HCT116 (cell line): ENCODE data around the gene NACC2. TPM values are rescaled to one million over a fixed set of nuclear protein-coding genes. Genes with fewer than 3 reads are reported as not detected.

Experiments
- ATAC-seq: fragments of 200-7000 bp; cut with Tn5 transposase; 2 replicates; pipeline ENCODE4 v1.9.1; 2020; ENCODE audit warnings: mild to moderate bottlenecking, moderate library complexity
- BruUV-seq: library from RNA; stranded (reverse); fragments of 400-500 nt; replicated peaks from 2 replicates; lab custom pipeline; 2021; lab: Mats Ljungman, UMichigan
- CTCF ChIA-PET: fragments of 300-600 bp; sonication (Branson Sonifier 250); formaldehyde crosslinking; loops from one replicate; lab custom pipeline; 2021; ENCODE audit warnings: antibody characterized with exemption; lab: Charles Lee
- POLR2A ChIA-PET: fragments of 300-600, 350-600 bp; sonication (Branson Sonifier 250); formaldehyde crosslinking; loops from one replicate; lab custom pipeline; 2021; ENCODE audit warnings: antibody characterized with exemption; lab: Charles Lee
- RAD21 ChIA-PET, 2 experiments: fragments of 300-600 bp; sonication (Branson Sonifier 250); formaldehyde crosslinking; loops; one replicate each; lab custom pipeline; 2023; ENCODE audit warnings: low total read pairs in 2 of 2; ENCODE audit not compliant: uncharacterized antibody in 2 of 2, unreplicated experiment in 2 of 2, low non-redundant PET in 1 of 2; lab: Charles Lee
- DNase-seq: peaks from one replicate; pipeline ENCODE4 v3.0.0-alpha.2; 2010; ENCODE audit warnings: low read depth, low spot score
- H2AFZ ChIP-seq: fragments of 200-600 bp; shearing (Covaris generic), sonication (generic); 2 replicates; pipeline ENCODE4 v1.6.1; 2017; ENCODE audit warnings: low read depth, mixed run types, mixed read lengths, antibody characterized with exemption, low read length; ENCODE audit not compliant: poor library complexity, severe bottlenecking
- H3K27ac ChIP-seq: 2 replicates; pipeline ENCODE4 v1.5.1; 2012; ENCODE audit warnings: low read depth, low read length
- H3K27me3 ChIP-seq: fragments of 200-600 bp; sonication (generic); 2 replicates; pipeline ENCODE4 v1.6.1; 2016; ENCODE audit warnings: mixed run types, low read length, mixed read lengths; ENCODE audit not compliant: insufficient read depth
- H3K36me3 ChIP-seq, 2 experiments: fragments of 200-500 bp in 1 of 2; fragments of 200-600 bp in 1 of 2; sonication (Bioruptor generic) in 1 of 2; sonication (generic) in 1 of 2; 2 replicates each; pipeline versions ENCODE4 v1.5.1 to v1.6.1; 2014 to 2016; ENCODE audit warnings: low read length in 2 of 2, inconsistent platforms in 1 of 2, mixed read lengths in 1 of 2, mixed run types in 1 of 2; ENCODE audit not compliant: insufficient read depth in 2 of 2, control insufficient read depth in 1 of 2
- H3K4me1 ChIP-seq, 2 experiments: fragments of 200-600 bp in 1 of 2; sonication (generic) in 1 of 2; 2 replicates each; pipeline versions ENCODE4 v1.5.1 to v1.6.1; 2012 to 2017; ENCODE audit warnings: low read length in 2 of 2, inconsistent platforms in 1 of 2, mild to moderate bottlenecking in 1 of 2, mixed read lengths in 1 of 2, mixed run types in 1 of 2, moderate library complexity in 1 of 2; ENCODE audit not compliant: insufficient read depth in 2 of 2, control insufficient read depth in 1 of 2
- H3K4me2 ChIP-seq: fragments of 200-600 bp; sonication (generic); 2 replicates; pipeline ENCODE4 v1.6.1; 2017; ENCODE audit warnings: mixed run types, low read length, mixed read lengths
- H3K4me3 ChIP-seq, 2 experiments: fragments of 200-600 bp in 1 of 2; sonication (generic) in 1 of 2; replicated peaks in 1 of 2; 2 replicates each; pipeline ENCODE4 v1.5.1; 2011 to 2016; ENCODE audit warnings: low read length in 2 of 2, control low read depth in 1 of 2, low read depth in 1 of 2, mild to moderate bottlenecking in 1 of 2, mixed read lengths in 1 of 2, mixed run types in 1 of 2
- H3K79me2 ChIP-seq: fragments of 200-600 bp; sonication (generic); 2 replicates; pipeline ENCODE4 v1.6.1; 2017; ENCODE audit warnings: mild to moderate bottlenecking, mixed run types, low read length, moderate library complexity, mixed read lengths; ENCODE audit not compliant: insufficient read depth
- H3K9ac ChIP-seq: fragments of 200-600 bp; sonication (generic); 2 replicates; pipeline ENCODE4 v1.6.1; 2016; ENCODE audit warnings: low read length, mixed read lengths
- H3K9me2 ChIP-seq: fragments of 200-600 bp; sonication (generic), shearing (Covaris generic); 2 replicates; pipeline ENCODE4 v1.6.1; 2017; ENCODE audit warnings: mixed run types, mild to moderate bottlenecking, moderate library complexity; ENCODE audit not compliant: insufficient read depth
- H3K9me3 ChIP-seq, 2 experiments: fragments of 200-500 bp in 1 of 2; fragments of 200-600 bp in 1 of 2; sonication (Bioruptor generic) in 1 of 2; sonication (generic) in 1 of 2; 2 replicates each; pipeline ENCODE4 v1.6.1; 2014 to 2017; ENCODE audit warnings: low read length in 2 of 2, mixed read lengths in 2 of 2, inconsistent platforms in 1 of 2, low read depth in 1 of 2, mild to moderate bottlenecking in 1 of 2, mixed run types in 1 of 2, moderate library complexity in 1 of 2; ENCODE audit not compliant: control insufficient read depth in 1 of 2, insufficient read depth in 1 of 2
- H4K20me1 ChIP-seq: fragments of 200-600 bp; sonication (generic), shearing (Covaris generic); 2 replicates; pipeline ENCODE4 v1.6.1; 2017; ENCODE audit warnings: mixed run types, mild to moderate bottlenecking, moderate library complexity; ENCODE audit not compliant: insufficient read depth
- ELF1 ChIP-seq: IDR thresholded peaks from 2 replicates; pipeline ENCODE4 v1.6.1; 2012; ENCODE audit warnings: low read depth, borderline replicate concordance
- EZH2 ChIP-seq: fragments of 200-600 bp; sonication (generic); IDR thresholded peaks from 2 replicates; pipeline ENCODE4 v1.6.1; 2017; ENCODE audit warnings: antibody characterized with exemption, mixed run types
- FOSL1 ChIP-seq: IDR thresholded peaks from 2 replicates; pipeline ENCODE4 v1.6.1; 2012; ENCODE audit warnings: low read depth
- POLR2AphosphoS5 ChIP-seq: IDR thresholded peaks from 2 replicates; pipeline ENCODE4 v1.6.1; 2011; ENCODE audit warnings: mild to moderate bottlenecking, low read depth, low read length, moderate library complexity
- RAD21 ChIP-seq: IDR thresholded peaks from 2 replicates; pipeline ENCODE4 v1.6.1; 2012; ENCODE audit warnings: low read depth, mild to moderate bottlenecking
- SIN3A ChIP-seq: IDR thresholded peaks from 2 replicates; pipeline ENCODE4 v1.6.1; 2012; ENCODE audit warnings: low read depth
- TCF7L2 ChIP-seq: IDR thresholded peaks from 2 replicates; pipeline ENCODE4 v1.7.0; 2011; ENCODE audit warnings: borderline replicate concordance, inconsistent platforms; ENCODE audit not compliant: insufficient read depth, insufficient read length; ENCODE audit errors: extremely low read depth
- YY1 ChIP-seq: IDR thresholded peaks from 2 replicates; pipeline ENCODE4 v1.6.1; 2011; ENCODE audit warnings: low read length, low read depth, moderate library complexity, mild to moderate bottlenecking; ENCODE audit not compliant: insufficient replicate concordance; ENCODE audit errors: extremely low read depth
- ZFX ChIP-seq: fragments of 450-650 bp; IDR thresholded peaks from 2 replicates; pipeline ENCODE4 v1.6.1; 2017
- intact Hi-C: fragments of 100-400 bp; cut with micrococcal nuclease; formaldehyde crosslinking; loops from 2 replicates; pipeline ENCODE4 v1.10.0; 2022
- total RNA-seq: library from RNA; stranded (reverse); gene quantifications from one replicate; pipeline ENCODE4 v1.2.1, GENCODE V29; 2021; ENCODE audit not compliant: unreplicated experiment
- TF ChIP-seq, protein P1 (sequence below): IDR thresholded peaks from 2 replicates; pipeline ENCODE4 v1.6.1; 2012; ENCODE audit warnings: low read depth
- TF ChIP-seq, protein P2 (sequence below): IDR thresholded peaks from 2 replicates; pipeline ENCODE4 v1.6.1; 2011; ENCODE audit warnings: mild to moderate bottlenecking, low read length, moderate library complexity; ENCODE audit not compliant: insufficient replicate concordance; ENCODE audit errors: extremely low read depth

Gene NACC2
- total RNA-seq, 1 experiment from 2014 or later, result 27.8 TPM

DNA sequence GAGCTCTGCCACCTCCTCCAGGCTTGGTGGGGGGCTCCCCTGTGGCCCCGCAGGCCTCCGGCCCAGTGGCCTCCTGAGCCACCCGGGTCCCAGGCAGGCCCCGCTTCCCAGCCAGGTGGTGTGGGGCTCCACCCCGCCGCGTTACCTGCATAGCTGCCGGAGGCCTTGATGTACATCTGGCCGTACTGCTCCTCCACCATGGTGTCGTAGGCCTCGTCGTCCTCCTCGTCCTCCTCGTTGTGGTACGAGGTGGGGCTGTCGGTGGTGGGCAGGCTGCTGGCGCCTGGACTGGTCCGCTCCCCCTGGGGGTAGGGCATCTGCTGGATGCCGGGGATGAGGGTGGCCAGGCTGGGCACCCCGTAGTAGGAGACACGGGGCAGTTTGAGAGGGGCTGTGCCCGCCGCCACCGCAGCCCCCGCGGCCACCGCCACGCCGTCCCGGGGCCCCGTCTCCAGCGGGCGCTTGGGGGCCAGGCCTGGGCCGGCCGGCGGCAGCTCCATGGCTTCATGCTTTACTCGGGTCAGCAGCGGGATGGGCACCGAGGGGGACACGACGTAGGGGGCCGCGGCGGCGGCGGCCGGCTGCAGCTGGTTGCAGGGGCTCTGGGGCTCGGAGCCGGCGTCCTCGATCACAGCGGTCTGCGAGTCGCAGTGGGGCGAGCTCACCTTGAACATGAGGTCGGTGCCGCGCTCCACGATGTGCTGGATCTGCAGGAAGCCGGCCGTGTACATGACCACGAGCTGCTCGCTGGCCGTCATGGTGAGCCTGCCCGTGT lies 45.4 kb downstream of the NACC2 start:
- H4K20me1 ChIP-seq, result no peaks in the 10 kb centered on the region
- H2AFZ ChIP-seq, result no peak overlapping the region
- no peak for TF ChIP-seq ELF1
- TF ChIP-seq POLR2AphosphoS5, result no peak
- no peak for TF ChIP-seq RAD21
- no peak for TF ChIP-seq SIN3A
- no peak for TF ChIP-seq TCF7L2
- TF ChIP-seq YY1, result no peak
- TF ChIP-seq EZH2, result no peak
- TF ChIP-seq, protein P1, sequence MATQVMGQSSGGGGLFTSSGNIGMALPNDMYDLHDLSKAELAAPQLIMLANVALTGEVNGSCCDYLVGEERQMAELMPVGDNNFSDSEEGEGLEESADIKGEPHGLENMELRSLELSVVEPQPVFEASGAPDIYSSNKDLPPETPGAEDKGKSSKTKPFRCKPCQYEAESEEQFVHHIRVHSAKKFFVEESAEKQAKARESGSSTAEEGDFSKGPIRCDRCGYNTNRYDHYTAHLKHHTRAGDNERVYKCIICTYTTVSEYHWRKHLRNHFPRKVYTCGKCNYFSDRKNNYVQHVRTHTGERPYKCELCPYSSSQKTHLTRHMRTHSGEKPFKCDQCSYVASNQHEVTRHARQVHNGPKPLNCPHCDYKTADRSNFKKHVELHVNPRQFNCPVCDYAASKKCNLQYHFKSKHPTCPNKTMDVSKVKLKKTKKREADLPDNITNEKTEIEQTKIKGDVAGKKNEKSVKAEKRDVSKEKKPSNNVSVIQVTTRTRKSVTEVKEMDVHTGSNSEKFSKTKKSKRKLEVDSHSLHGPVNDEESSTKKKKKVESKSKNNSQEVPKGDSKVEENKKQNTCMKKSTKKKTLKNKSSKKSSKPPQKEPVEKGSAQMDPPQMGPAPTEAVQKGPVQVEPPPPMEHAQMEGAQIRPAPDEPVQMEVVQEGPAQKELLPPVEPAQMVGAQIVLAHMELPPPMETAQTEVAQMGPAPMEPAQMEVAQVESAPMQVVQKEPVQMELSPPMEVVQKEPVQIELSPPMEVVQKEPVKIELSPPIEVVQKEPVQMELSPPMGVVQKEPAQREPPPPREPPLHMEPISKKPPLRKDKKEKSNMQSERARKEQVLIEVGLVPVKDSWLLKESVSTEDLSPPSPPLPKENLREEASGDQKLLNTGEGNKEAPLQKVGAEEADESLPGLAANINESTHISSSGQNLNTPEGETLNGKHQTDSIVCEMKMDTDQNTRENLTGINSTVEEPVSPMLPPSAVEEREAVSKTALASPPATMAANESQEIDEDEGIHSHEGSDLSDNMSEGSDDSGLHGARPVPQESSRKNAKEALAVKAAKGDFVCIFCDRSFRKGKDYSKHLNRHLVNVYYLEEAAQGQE, result no peak
- no peak for TF ChIP-seq FOSL1
- TF ChIP-seq, protein P2, sequence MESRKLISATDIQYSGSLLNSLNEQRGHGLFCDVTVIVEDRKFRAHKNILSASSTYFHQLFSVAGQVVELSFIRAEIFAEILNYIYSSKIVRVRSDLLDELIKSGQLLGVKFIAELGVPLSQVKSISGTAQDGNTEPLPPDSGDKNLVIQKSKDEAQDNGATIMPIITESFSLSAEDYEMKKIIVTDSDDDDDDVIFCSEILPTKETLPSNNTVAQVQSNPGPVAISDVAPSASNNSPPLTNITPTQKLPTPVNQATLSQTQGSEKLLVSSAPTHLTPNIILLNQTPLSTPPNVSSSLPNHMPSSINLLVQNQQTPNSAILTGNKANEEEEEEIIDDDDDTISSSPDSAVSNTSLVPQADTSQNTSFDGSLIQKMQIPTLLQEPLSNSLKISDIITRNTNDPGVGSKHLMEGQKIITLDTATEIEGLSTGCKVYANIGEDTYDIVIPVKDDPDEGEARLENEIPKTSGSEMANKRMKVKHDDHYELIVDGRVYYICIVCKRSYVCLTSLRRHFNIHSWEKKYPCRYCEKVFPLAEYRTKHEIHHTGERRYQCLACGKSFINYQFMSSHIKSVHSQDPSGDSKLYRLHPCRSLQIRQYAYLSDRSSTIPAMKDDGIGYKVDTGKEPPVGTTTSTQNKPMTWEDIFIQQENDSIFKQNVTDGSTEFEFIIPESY, result no peak
- no peak for TF ChIP-seq ZFX
- TF ChIP-seq, all 23 proteins: peak for 0
- DNase-seq (no peak), ATAC-seq (no peak)
- H3K27me3 ChIP-seq, result no peaks in the 10 kb centered on the region
- H3K9me2 ChIP-seq, result no peaks in the 10 kb centered on the region
- H3K79me2 ChIP-seq, result peaks cover 64% of the 10 kb centered on the region
- ChIA-PET POLR2A (no interaction called here), RAD21 (no interaction called here), CTCF (no interaction called here)
- H3K27ac ChIP-seq, result no peak overlapping the region; the same call in 1 of the 2 replicates
- intact Hi-C loops, result no loop called here
- no peak overlapping the region for H3K4me2 ChIP-seq
- no peak overlapping the region for H3K4me3 ChIP-seq
- BruUV-seq, result no TSS peak
- H3K4me1 ChIP-seq, result peaks cover 31 to 42% of the 10 kb centered on the region in 2 experiments
- H3K9ac ChIP-seq, result no peak overlapping the region
- H3K9me3 ChIP-seq, result no peaks in the 10 kb centered on the region
- peaks cover 7% of the 10 kb centered on the region in 2 experiments; a peak in 3 of 4 replicates for H3K36me3 ChIP-seq
